ENCODE measurements around the gene SDK2. TPM values are rescaled to one million over a fixed set of nuclear protein-coding genes. Genes with fewer than 3 reads are reported as not detected.

The SDK2 gene
- total RNA-seq, 1 experiment from 2014 or later: not detected

DNA sequence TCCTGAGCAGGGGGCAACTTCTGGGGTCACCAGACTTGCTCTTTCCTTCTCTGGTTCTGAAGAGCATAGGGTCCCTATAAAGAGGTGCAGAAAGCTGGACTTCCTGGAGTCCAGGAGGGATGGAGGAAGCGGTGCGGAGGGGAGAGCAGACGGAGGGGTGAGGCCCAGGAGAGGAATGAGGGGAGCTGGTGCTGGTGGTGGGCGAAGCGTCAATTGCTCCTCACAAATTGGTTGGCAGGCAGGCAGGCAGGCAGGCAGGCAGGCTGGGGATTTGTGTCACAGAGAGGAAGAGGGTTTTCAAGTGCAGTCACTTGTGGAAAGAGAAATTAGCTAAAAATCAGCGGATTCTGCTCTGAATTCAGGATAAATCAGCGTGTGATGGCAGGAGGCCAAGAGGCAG, 198.8 kb downstream of the SDK2 start:
- Histone ChIP-seq H3K4me3 (ENCODE audit: low read length) (no peak overlapping the region), H3K4me2 (ENCODE audit: low read depth, low read length, poor library complexity, severe bottlenecking) (no peak overlapping the region), H3K27me3 (ENCODE audit: low read length) (no peaks in the 10 kb centered on the region), H3K36me3 (ENCODE audit: insufficient read depth, low read length) (no peaks in the 10 kb centered on the region), H3K9me2 (replicated peaks; ENCODE audit: insufficient read depth, low read length) (no peaks in the 10 kb centered on the region), H4K20me1 (ENCODE audit: insufficient read depth, low read depth, low read length) (0 out of 2 replicates have a peak, but pooled peaks cover 3% of the 10 kb centered on the region), H3K9me3 (ENCODE audit: low read length) (no peaks in the 10 kb centered on the region), H3K27ac (ENCODE audit: low read length) (no peak overlapping the region), H3K79me2 (ENCODE audit: low read length) (no peaks in the 10 kb centered on the region), H3K4me1 (ENCODE audit: low read length) (no peaks in the 10 kb centered on the region), H3K9ac (ENCODE audit: low read length) (no peak overlapping the region), H2AFZ (ENCODE audit: low read length) (no peak overlapping the region)
- DNase-seq: no peak

DNA sequence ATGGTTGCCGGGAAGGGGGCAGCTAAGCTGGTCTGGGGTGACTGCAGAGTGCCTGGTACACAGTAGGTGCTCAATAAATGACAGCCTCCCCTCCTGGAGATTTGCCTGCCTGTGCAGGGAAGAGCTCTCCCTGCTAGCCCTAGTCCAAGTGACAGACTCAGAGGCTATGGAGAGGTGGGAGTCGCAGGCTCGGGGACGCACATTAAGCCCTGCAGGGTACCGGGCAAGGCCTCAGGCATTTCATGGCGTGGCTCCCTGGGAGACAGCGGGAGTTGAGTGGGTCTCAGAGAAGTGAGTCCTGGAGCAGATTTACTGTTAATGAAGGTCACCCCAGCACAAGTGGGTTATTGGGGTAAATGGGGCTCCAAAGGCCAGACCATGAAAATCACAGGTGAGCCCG, 200.2 kb downstream of the SDK2 start:
- no peaks in the 10 kb centered on the region for H3K9me2 ChIP-seq (replicated peaks; ENCODE audit: insufficient read depth, low read length)
- H3K27ac ChIP-seq (ENCODE audit: low read length): no peak overlapping the region
- no peaks in the 10 kb centered on the region for H3K27me3 ChIP-seq (ENCODE audit: low read length)
- no peaks in the 10 kb centered on the region for H3K36me3 ChIP-seq (ENCODE audit: insufficient read depth, low read length)
- DNase-seq: no peak
- 0 out of 2 replicates have a peak, but pooled peaks cover 3% of the 10 kb centered on the region for H4K20me1 ChIP-seq (ENCODE audit: insufficient read depth, low read depth, low read length)
- no peaks in the 10 kb centered on the region for H3K9me3 ChIP-seq (ENCODE audit: low read length)
- no peak overlapping the region for H3K4me2 ChIP-seq (ENCODE audit: low read depth, low read length, poor library complexity, severe bottlenecking)
- H3K9ac ChIP-seq (ENCODE audit: low read length): no peak overlapping the region
- H2AFZ ChIP-seq (ENCODE audit: low read length): no peak overlapping the region
- no peaks in the 10 kb centered on the region for H3K79me2 ChIP-seq (ENCODE audit: low read length)
- H3K4me1 ChIP-seq (ENCODE audit: low read length): no peaks in the 10 kb centered on the region
- H3K4me3 ChIP-seq (ENCODE audit: low read length): no peak overlapping the region

DNA sequence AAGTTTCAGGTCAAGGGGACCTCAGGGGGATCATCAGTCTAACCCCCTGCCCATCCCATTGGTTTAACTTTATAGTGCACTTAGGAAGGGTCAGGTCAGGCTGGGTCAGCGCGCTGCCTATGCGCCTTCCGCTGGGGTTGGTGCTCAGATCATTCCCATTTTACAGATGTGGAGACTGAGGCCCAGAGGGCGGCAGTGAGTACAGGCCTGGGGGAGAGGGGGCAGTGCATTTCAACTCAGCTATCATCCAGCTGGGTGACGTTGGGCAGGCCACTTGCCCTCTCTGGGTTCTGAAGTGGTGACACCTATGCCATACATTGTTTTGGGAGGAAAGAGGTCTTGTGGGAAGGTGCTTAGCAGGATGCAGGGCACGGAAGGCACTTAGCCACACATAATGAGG, 204.6 kb downstream of the SDK2 start:
- no peaks in the 10 kb centered on the region for H3K4me1 ChIP-seq (ENCODE audit: low read length)
- H3K9me2 ChIP-seq (replicated peaks; ENCODE audit: insufficient read depth, low read length): no peaks in the 10 kb centered on the region

DNA sequence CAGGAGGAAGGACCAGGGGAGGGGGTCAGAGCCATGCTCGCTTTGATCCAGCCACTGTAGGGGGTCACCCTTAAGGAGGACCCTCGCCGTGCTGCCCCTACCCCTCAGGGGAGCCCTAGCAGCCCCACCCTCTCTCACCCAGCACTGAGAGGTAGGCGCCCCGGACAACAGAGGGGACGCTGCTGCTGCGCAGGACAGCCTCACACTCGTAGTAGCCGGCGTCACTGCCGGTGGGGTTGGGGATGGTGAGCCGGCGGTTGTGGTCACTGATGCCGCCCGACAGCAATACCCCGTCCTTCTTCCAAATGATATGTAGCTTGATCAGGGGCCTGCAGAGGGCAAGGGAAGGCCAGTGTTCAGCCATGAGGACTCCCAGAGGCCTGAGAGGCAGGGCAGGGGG, 206.4 kb downstream of the SDK2 start:
- Histone ChIP-seq H3K27ac (ENCODE audit: low read length) (no peak overlapping the region), H4K20me1 (ENCODE audit: insufficient read depth, low read depth, low read length) (no peaks in the 10 kb centered on the region), H3K79me2 (ENCODE audit: low read length) (no peaks in the 10 kb centered on the region), H3K36me3 (ENCODE audit: insufficient read depth, low read length) (no peaks in the 10 kb centered on the region), H3K9me3 (ENCODE audit: low read length) (no peaks in the 10 kb centered on the region), H2AFZ (ENCODE audit: low read length) (no peak overlapping the region), H3K4me2 (ENCODE audit: low read depth, low read length, poor library complexity, severe bottlenecking) (no peak overlapping the region), H3K4me1 (ENCODE audit: low read length) (no peaks in the 10 kb centered on the region), H3K9ac (ENCODE audit: low read length) (no peak overlapping the region), H3K9me2 (replicated peaks; ENCODE audit: insufficient read depth, low read length) (no peaks in the 10 kb centered on the region), H3K27me3 (ENCODE audit: low read length) (no peaks in the 10 kb centered on the region), H3K4me3 (ENCODE audit: low read length) (no peak overlapping the region)
- no peak for DNase-seq

More for the DNA sequence above, 204.6 kb downstream of the SDK2 start:
- Histone ChIP-seq H3K9me3 (ENCODE audit: low read length) (no peaks in the 10 kb centered on the region), H3K4me3 (ENCODE audit: low read length) (no peak overlapping the region), H3K27me3 (ENCODE audit: low read length) (no peaks in the 10 kb centered on the region), H3K9ac (ENCODE audit: low read length) (no peak overlapping the region), H3K4me2 (ENCODE audit: low read depth, low read length, poor library complexity, severe bottlenecking) (no peak overlapping the region), H4K20me1 (ENCODE audit: insufficient read depth, low read depth, low read length) (no peaks in the 10 kb centered on the region), H3K36me3 (ENCODE audit: insufficient read depth, low read length) (no peaks in the 10 kb centered on the region), H2AFZ (ENCODE audit: low read length) (no peak overlapping the region), H3K79me2 (ENCODE audit: low read length) (no peaks in the 10 kb centered on the region), H3K27ac (ENCODE audit: low read length) (no peak overlapping the region)
- no peak for DNase-seq

DNA sequence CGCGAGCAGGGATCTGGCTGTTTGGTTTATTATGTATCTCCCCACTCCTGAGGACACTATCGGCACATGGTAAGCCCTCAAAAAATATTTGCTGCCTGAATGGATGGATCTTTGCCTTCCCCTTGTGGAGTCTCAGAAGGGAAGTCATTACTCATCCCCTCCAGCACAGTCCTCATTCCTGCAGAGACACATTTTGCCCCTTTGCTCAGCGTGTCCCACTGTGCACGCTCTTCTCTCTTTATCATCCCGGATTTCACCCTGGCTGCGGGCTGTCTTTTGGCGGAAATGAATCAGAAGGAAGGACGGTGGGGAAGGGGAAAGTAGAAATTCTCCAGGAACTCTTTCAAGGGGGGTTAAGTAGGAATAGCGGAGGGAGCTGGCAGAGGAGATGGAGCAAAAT, 207.3 kb downstream of the SDK2 start:
- Histone ChIP-seq H3K27ac (ENCODE audit: low read length) (no peak overlapping the region), H3K27me3 (ENCODE audit: low read length) (no peaks in the 10 kb centered on the region), H3K4me2 (ENCODE audit: low read depth, low read length, poor library complexity, severe bottlenecking) (no peak overlapping the region), H3K79me2 (ENCODE audit: low read length) (no peaks in the 10 kb centered on the region), H2AFZ (ENCODE audit: low read length) (no peak overlapping the region), H3K9ac (ENCODE audit: low read length) (no peak overlapping the region), H3K4me1 (ENCODE audit: low read length) (no peaks in the 10 kb centered on the region), H3K36me3 (ENCODE audit: insufficient read depth, low read length) (no peaks in the 10 kb centered on the region), H4K20me1 (ENCODE audit: insufficient read depth, low read depth, low read length) (no peaks in the 10 kb centered on the region), H3K9me3 (ENCODE audit: low read length) (no peaks in the 10 kb centered on the region), H3K9me2 (replicated peaks; ENCODE audit: insufficient read depth, low read length) (no peaks in the 10 kb centered on the region), H3K4me3 (ENCODE audit: low read length) (no peak overlapping the region)
- DNase-seq: no peak

DNA sequence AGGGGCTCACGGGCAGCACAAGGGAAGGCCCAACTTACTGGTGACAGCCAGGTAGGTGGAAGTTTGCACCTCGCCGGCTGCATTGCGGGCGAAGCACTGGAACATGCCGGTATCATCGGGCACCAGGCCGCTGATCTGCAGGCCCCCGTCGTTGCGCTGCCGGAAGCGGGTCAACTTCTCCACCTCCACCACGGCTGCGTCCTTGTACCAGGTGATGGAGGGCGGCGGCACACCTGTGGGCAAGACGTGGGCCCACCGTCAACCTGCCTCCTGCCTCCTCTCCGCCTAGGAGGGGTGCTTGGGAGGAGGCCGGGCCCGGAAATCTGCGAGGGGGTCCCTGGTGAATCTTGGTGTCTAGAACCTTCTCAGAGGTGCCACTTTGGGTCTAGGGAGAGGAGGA, 208.8 kb downstream of the SDK2 start:
- H2AFZ ChIP-seq (ENCODE audit: low read length): no peak overlapping the region
- H3K9me3 ChIP-seq (ENCODE audit: low read length): no peaks in the 10 kb centered on the region
- no peak overlapping the region for H3K27ac ChIP-seq (ENCODE audit: low read length)
- H3K4me3 ChIP-seq (ENCODE audit: low read length): no peak overlapping the region
- H3K9me2 ChIP-seq (replicated peaks; ENCODE audit: insufficient read depth, low read length): no peaks in the 10 kb centered on the region
- no peak overlapping the region for H3K4me2 ChIP-seq (ENCODE audit: low read depth, low read length, poor library complexity, severe bottlenecking)
- H3K9ac ChIP-seq (ENCODE audit: low read length): no peak overlapping the region
- no peaks in the 10 kb centered on the region for H3K4me1 ChIP-seq (ENCODE audit: low read length)
- no peaks in the 10 kb centered on the region for H4K20me1 ChIP-seq (ENCODE audit: insufficient read depth, low read depth, low read length)
- no peaks in the 10 kb centered on the region for H3K36me3 ChIP-seq (ENCODE audit: insufficient read depth, low read length)
- H3K27me3 ChIP-seq (ENCODE audit: low read length): no peaks in the 10 kb centered on the region
- DNase-seq: no peak
- no peaks in the 10 kb centered on the region for H3K79me2 ChIP-seq (ENCODE audit: low read length)

DNA sequence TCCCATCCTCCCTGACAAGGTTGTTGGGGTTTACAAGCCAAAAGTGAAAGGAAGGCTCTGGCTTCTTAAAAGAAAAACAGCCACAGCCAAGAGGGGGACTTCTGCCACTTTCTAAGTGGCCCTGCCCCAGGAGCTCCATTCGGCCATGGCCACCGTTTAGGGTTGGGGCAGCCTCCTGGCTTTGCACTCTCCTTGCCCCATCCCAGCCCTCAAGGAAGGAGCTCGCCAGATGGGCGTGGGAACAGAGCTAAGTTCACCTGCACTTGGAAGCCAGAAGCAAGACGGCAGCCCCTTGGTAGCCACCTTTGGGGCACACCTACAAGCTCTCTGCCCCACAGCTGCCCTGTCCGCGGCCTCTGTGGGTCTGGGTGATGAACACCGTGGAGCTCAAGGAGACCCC, 210.1 kb downstream of the SDK2 start:
- H3K4me3 ChIP-seq (ENCODE audit: low read length): no peak overlapping the region
- no peaks in the 10 kb centered on the region for H3K4me1 ChIP-seq (ENCODE audit: low read length)
- no peaks in the 10 kb centered on the region for H3K36me3 ChIP-seq (ENCODE audit: insufficient read depth, low read length)
- H3K9me3 ChIP-seq (ENCODE audit: low read length): no peaks in the 10 kb centered on the region
- H3K9ac ChIP-seq (ENCODE audit: low read length): no peak overlapping the region
- no peak for DNase-seq
- H3K79me2 ChIP-seq (ENCODE audit: low read length): no peaks in the 10 kb centered on the region
- no peaks in the 10 kb centered on the region for H4K20me1 ChIP-seq (ENCODE audit: insufficient read depth, low read depth, low read length)
- no peak overlapping the region for H2AFZ ChIP-seq (ENCODE audit: low read length)
- no peak overlapping the region for H3K27ac ChIP-seq (ENCODE audit: low read length)
- no peak overlapping the region for H3K4me2 ChIP-seq (ENCODE audit: low read depth, low read length, poor library complexity, severe bottlenecking)
- H3K9me2 ChIP-seq (replicated peaks; ENCODE audit: insufficient read depth, low read length): no peaks in the 10 kb centered on the region
- H3K27me3 ChIP-seq (ENCODE audit: low read length): no peaks in the 10 kb centered on the region

DNA sequence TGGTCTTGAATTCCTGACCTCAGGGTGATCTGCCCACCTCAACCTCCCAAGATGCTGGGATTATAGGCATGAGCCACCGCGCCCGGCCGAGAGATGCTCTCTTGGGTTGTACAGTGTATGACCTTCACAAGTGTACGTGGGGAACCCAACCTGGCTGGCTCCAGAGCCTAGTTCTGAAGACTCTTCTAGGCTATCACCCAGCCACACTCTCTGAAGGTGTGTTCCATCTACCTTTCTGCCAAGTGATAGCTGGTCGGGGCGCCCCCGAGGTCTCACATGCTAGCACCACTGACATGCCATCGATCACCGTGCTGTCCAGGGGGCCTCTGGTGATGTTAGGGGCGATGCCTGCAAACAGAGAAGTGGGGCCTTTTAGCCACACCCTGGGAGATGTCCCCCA, 210.7 kb downstream of the SDK2 start:
- Histone ChIP-seq H3K4me2 (ENCODE audit: low read depth, low read length, poor library complexity, severe bottlenecking) (no peak overlapping the region), H3K9me2 (replicated peaks; ENCODE audit: insufficient read depth, low read length) (no peaks in the 10 kb centered on the region), H3K4me1 (ENCODE audit: low read length) (no peaks in the 10 kb centered on the region), H3K27me3 (ENCODE audit: low read length) (no peaks in the 10 kb centered on the region), H3K9ac (ENCODE audit: low read length) (no peak overlapping the region), H2AFZ (ENCODE audit: low read length) (no peak overlapping the region), H3K36me3 (ENCODE audit: insufficient read depth, low read length) (no peaks in the 10 kb centered on the region), H3K9me3 (ENCODE audit: low read length) (no peaks in the 10 kb centered on the region), H3K79me2 (ENCODE audit: low read length) (no peaks in the 10 kb centered on the region), H4K20me1 (ENCODE audit: insufficient read depth, low read depth, low read length) (no peaks in the 10 kb centered on the region), H3K4me3 (ENCODE audit: low read length) (no peak overlapping the region), H3K27ac (ENCODE audit: low read length) (no peak overlapping the region)
- no peak for DNase-seq

DNA sequence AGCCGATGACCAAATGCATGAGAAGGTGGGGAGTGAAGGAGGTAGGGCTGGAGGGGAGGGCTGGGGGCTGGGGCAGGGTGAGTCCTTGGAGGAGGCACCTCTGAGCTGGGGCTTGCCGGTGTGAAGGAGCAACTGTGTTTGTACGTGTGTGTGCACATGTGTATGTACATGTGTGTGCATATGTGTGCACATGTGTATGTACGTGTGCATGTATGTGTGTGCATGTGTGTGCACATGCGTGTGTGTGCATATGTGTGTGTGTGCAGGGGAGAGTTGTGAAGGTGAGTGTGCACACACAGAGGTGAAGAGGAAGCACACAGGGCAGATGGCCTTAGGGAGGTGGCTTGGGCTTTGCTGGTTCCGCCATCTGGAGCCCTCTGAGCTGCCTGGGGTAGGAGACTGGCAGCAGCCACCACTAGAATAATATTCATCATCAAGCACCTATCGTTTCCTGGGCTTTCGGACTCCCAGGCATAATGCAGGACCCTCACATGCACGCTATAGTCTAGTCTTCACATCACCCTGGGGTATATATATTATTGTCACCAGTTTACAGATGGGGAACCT, 211.5 kb downstream of the SDK2 start:
- no peak overlapping the region for H2AFZ ChIP-seq (ENCODE audit: low read length)
- no peaks in the 10 kb centered on the region for H3K9me2 ChIP-seq (replicated peaks; ENCODE audit: insufficient read depth, low read length)
- no peaks in the 10 kb centered on the region for H4K20me1 ChIP-seq (ENCODE audit: insufficient read depth, low read depth, low read length)
- H3K4me1 ChIP-seq (ENCODE audit: low read length): no peaks in the 10 kb centered on the region
- no peak for DNase-seq
- H3K9me3 ChIP-seq (ENCODE audit: low read length): no peaks in the 10 kb centered on the region
- no peak overlapping the region for H3K27ac ChIP-seq (ENCODE audit: low read length)
- H3K9ac ChIP-seq (ENCODE audit: low read length): no peak overlapping the region
- no peaks in the 10 kb centered on the region for H3K79me2 ChIP-seq (ENCODE audit: low read length)
- H3K36me3 ChIP-seq (ENCODE audit: insufficient read depth, low read length): no peaks in the 10 kb centered on the region
- no peak overlapping the region for H3K4me2 ChIP-seq (ENCODE audit: low read depth, low read length, poor library complexity, severe bottlenecking)
- no peaks in the 10 kb centered on the region for H3K27me3 ChIP-seq (ENCODE audit: low read length)
- no peak overlapping the region for H3K4me3 ChIP-seq (ENCODE audit: low read length)

All from Karpas-422 (cell line).